Measurements from ENCODE around the gene PLEKHH2.
"Not testable (repeated sequence)": the region's sequence is repeated elsewhere in the genome, so short reads cannot be mapped to it uniquely, and the experiment has no call there.

Gene PLEKHH2

GRCh38 chr2:43637030-43637803 is at the start of gene PLEKHH2:
PLEKHH2 (plus strand) TSS chr2:43637260; CDS start chr2:43644674, 7,414 bp downstream.
- H3K9me3 ChIP-seq (ENCODE audit: low read length) = no peaks in the 10 kb centered on the region
- H3K27ac ChIP-seq (ENCODE audit: low read depth, low read length) = peak within 1 kb of the TSS; percentile 74
- H3K27me3 ChIP-seq (ENCODE audit: control insufficient read depth in 1 of 2, insufficient read depth in 2 of 2, low read length in 2 of 2) = peaks cover 5 to 6% of the 10 kb centered on the region in 2 donors
- H3K4me1 ChIP-seq (ENCODE audit: insufficient read depth, low read length) = peaks cover 4% of the 10 kb centered on the region
- H3K4me3 ChIP-seq (ENCODE audit: low read depth in 1 of 2, low read length in 2 of 2) = peak within 1 kb of the TSS; percentile 87 to 97
- H3K36me3 ChIP-seq (ENCODE audit: insufficient read depth, low read length) = no peaks in the 10 kb centered on the region
- H3K9ac ChIP-seq (ENCODE audit: low read length) = peak within 1 kb of the TSS; percentile 91

- Histone ChIP-seq H3K36me3 (ENCODE audit: insufficient read depth, low read length) (peaks cover 3% of the 10 kb centered on the region), H3K4me3 (ENCODE audit: low read depth in 1 of 2, low read length in 2 of 2) (no peak overlapping the region), H3K9me3 (ENCODE audit: low read length) (no peaks in the 10 kb centered on the region), H3K9ac (ENCODE audit: low read length) (no peak overlapping the region), H3K4me1 (ENCODE audit: insufficient read depth, low read length) (peaks cover 13% of the 10 kb centered on the region), H3K27me3 (ENCODE audit: control insufficient read depth in 1 of 2, insufficient read depth in 2 of 2, low read length in 2 of 2) (no peaks in the 10 kb centered on the region), H3K27ac (ENCODE audit: low read depth, low read length) (no peak overlapping the region)
These were observed 44.6 kb upstream of the PLEKHH2 start for GRCh38 chr2:43592443-43592842.

- no peak overlapping the region for H3K27ac ChIP-seq (ENCODE audit: low read depth, low read length)
- no peak overlapping the region for H3K9ac ChIP-seq (ENCODE audit: low read length)
- H3K4me1 ChIP-seq (ENCODE audit: insufficient read depth, low read length) = peaks cover 13% of the 10 kb centered on the region
These were observed 43.8 kb upstream of the PLEKHH2 start for GRCh38 chr2:43593254-43593653.

GRCh38 chr2:43594875-43595274 is 42.2 kb upstream of the PLEKHH2 start:
- H3K36me3 ChIP-seq (ENCODE audit: insufficient read depth, low read length) = no peaks in the 10 kb centered on the region
- no peaks in the 10 kb centered on the region for H3K27me3 ChIP-seq (ENCODE audit: control insufficient read depth in 1 of 2, insufficient read depth in 2 of 2, low read length in 2 of 2)
- no peaks in the 10 kb centered on the region for H3K9me3 ChIP-seq (ENCODE audit: low read length)
- peak overlapping the region; percentile 99 for H3K9ac ChIP-seq (ENCODE audit: low read length)
- no peak overlapping the region for H3K27ac ChIP-seq (ENCODE audit: low read depth, low read length)
- peak overlapping the region; percentile 93 to 98 for H3K4me3 ChIP-seq (ENCODE audit: low read depth in 1 of 2, low read length in 2 of 2)
- H3K4me1 ChIP-seq (ENCODE audit: insufficient read depth, low read length) = peaks cover 13% of the 10 kb centered on the region

More at GRCh38 chr2:43593254-43593653, 43.8 kb upstream of the PLEKHH2 start:
- Histone ChIP-seq H3K4me3 (ENCODE audit: low read depth in 1 of 2, low read length in 2 of 2) (no peak overlapping the region), H3K27me3 (ENCODE audit: control insufficient read depth in 1 of 2, insufficient read depth in 2 of 2, low read length in 2 of 2) (no peaks in the 10 kb centered on the region), H3K36me3 (ENCODE audit: insufficient read depth, low read length) (peaks cover 3% of the 10 kb centered on the region), H3K9me3 (ENCODE audit: low read length) (no peaks in the 10 kb centered on the region)

GRCh38 chr2:43595603-43596412 is 41.3 kb upstream of the PLEKHH2 start, which contains the start of gene THADA:
THADA (minus strand) TSS chr2:43596038; CDS start chr2:43592392, 3,646 bp downstream.
- Histone ChIP-seq H3K27ac (ENCODE audit: low read depth, low read length) (peak within 1 kb of the TSS; percentile 99), H3K9me3 (ENCODE audit: low read length) (no peaks in the 10 kb centered on the region), H3K4me3 (ENCODE audit: low read depth in 1 of 2, low read length in 2 of 2) (peak within 1 kb of the TSS; percentile 93 to 98), H3K9ac (ENCODE audit: low read length) (peak within 1 kb of the TSS; percentile 99), H3K27me3 (ENCODE audit: control insufficient read depth in 1 of 2, insufficient read depth in 2 of 2, low read length in 2 of 2) (no peaks in the 10 kb centered on the region), H3K36me3 (ENCODE audit: insufficient read depth, low read length) (no peaks in the 10 kb centered on the region), H3K4me1 (ENCODE audit: insufficient read depth, low read length) (peaks cover 13% of the 10 kb centered on the region)

GRCh38 chr2:43600596-43600995 is 36.5 kb upstream of the PLEKHH2 start:
- not testable (repeated sequence) for H3K27me3 ChIP-seq (ENCODE audit: control insufficient read depth in 1 of 2, insufficient read depth in 2 of 2, low read length in 2 of 2); H3K36me3 ChIP-seq (ENCODE audit: insufficient read depth, low read length); H3K9me3 ChIP-seq (ENCODE audit: low read length); H3K27ac ChIP-seq (ENCODE audit: low read depth, low read length); H3K9ac ChIP-seq (ENCODE audit: low read length); H3K4me3 ChIP-seq (ENCODE audit: low read depth in 1 of 2, low read length in 2 of 2); H3K4me1 ChIP-seq (ENCODE audit: insufficient read depth, low read length)

- Histone ChIP-seq H3K9me3 (ENCODE audit: low read length) (no peaks in the 10 kb centered on the region), H3K4me1 (ENCODE audit: insufficient read depth, low read length) (no peaks in the 10 kb centered on the region), H3K27ac (ENCODE audit: low read depth, low read length) (no peak overlapping the region), H3K4me3 (ENCODE audit: low read depth in 1 of 2, low read length in 2 of 2) (no peak overlapping the region), H3K27me3 (ENCODE audit: control insufficient read depth in 1 of 2, insufficient read depth in 2 of 2, low read length in 2 of 2) (no peaks in the 10 kb centered on the region), H3K9ac (ENCODE audit: low read length) (no peak overlapping the region), H3K36me3 (ENCODE audit: insufficient read depth, low read length) (no peaks in the 10 kb centered on the region)
These were observed 32.4 kb upstream of the PLEKHH2 start for GRCh38 chr2:43604674-43605073.

GRCh38 chr2:43605079-43605655 is 31.9 kb upstream of the PLEKHH2 start:
- Histone ChIP-seq H3K9ac (ENCODE audit: low read length) (no peak overlapping the region), H3K4me1 (ENCODE audit: insufficient read depth, low read length) (no peaks in the 10 kb centered on the region), H3K36me3 (ENCODE audit: insufficient read depth, low read length) (no peaks in the 10 kb centered on the region), H3K4me3 (ENCODE audit: low read depth in 1 of 2, low read length in 2 of 2) (no peak overlapping the region), H3K9me3 (ENCODE audit: low read length) (no peaks in the 10 kb centered on the region), H3K27me3 (ENCODE audit: control insufficient read depth in 1 of 2, insufficient read depth in 2 of 2, low read length in 2 of 2) (no peaks in the 10 kb centered on the region), H3K27ac (ENCODE audit: low read depth, low read length) (no peak overlapping the region)

GRCh38 chr2:43605851-43606250 is 31.2 kb upstream of the PLEKHH2 start:
- H3K36me3 ChIP-seq (ENCODE audit: insufficient read depth, low read length) = no peaks in the 10 kb centered on the region
- H3K4me3 ChIP-seq (ENCODE audit: low read depth in 1 of 2, low read length in 2 of 2) = no peak overlapping the region
- H3K4me1 ChIP-seq (ENCODE audit: insufficient read depth, low read length) = no peaks in the 10 kb centered on the region
- no peaks in the 10 kb centered on the region for H3K9me3 ChIP-seq (ENCODE audit: low read length)
- no peak overlapping the region for H3K27ac ChIP-seq (ENCODE audit: low read depth, low read length)
- no peaks in the 10 kb centered on the region for H3K27me3 ChIP-seq (ENCODE audit: control insufficient read depth in 1 of 2, insufficient read depth in 2 of 2, low read length in 2 of 2)
- no peak overlapping the region for H3K9ac ChIP-seq (ENCODE audit: low read length)

- no peaks in the 10 kb centered on the region for H3K27me3 ChIP-seq (ENCODE audit: control insufficient read depth in 1 of 2, insufficient read depth in 2 of 2, low read length in 2 of 2)
- H3K4me1 ChIP-seq (ENCODE audit: insufficient read depth, low read length) = peaks cover 6% of the 10 kb centered on the region
- H3K4me3 ChIP-seq (ENCODE audit: low read depth in 1 of 2, low read length in 2 of 2) = no peak overlapping the region
- H3K36me3 ChIP-seq (ENCODE audit: insufficient read depth, low read length) = no peaks in the 10 kb centered on the region
- H3K9ac ChIP-seq (ENCODE audit: low read length) = no peak overlapping the region
- no peak overlapping the region for H3K27ac ChIP-seq (ENCODE audit: low read depth, low read length)
- no peaks in the 10 kb centered on the region for H3K9me3 ChIP-seq (ENCODE audit: low read length)
These were observed 27.7 kb upstream of the PLEKHH2 start for GRCh38 chr2:43609290-43609918.

GRCh38 chr2:43610361-43610760 is 26.7 kb upstream of the PLEKHH2 start:
- Histone ChIP-seq H3K4me3 (ENCODE audit: low read depth in 1 of 2, low read length in 2 of 2) (no peak overlapping the region), H3K9me3 (ENCODE audit: low read length) (no peaks in the 10 kb centered on the region), H3K27ac (ENCODE audit: low read depth, low read length) (no peak overlapping the region), H3K4me1 (ENCODE audit: insufficient read depth, low read length) (peaks cover 6% of the 10 kb centered on the region), H3K36me3 (ENCODE audit: insufficient read depth, low read length) (no peaks in the 10 kb centered on the region), H3K9ac (ENCODE audit: low read length) (no peak overlapping the region), H3K27me3 (ENCODE audit: control insufficient read depth in 1 of 2, insufficient read depth in 2 of 2, low read length in 2 of 2) (no peaks in the 10 kb centered on the region)
